Measurements from ENCODE around the gene HTR3B.

GRCh38 chr11:113867843-113868503 is 36.6 kb upstream of the HTR3B start:
- no peak for TF ChIP-seq TCF3 (IDR thresholded peaks at IDR 0.05; ENCODE audit: borderline replicate concordance, insufficient read depth, low read depth, low read length)
- TF ChIP-seq RAD21 (IDR thresholded peaks at IDR 0.05; ENCODE audit: insufficient read depth, low read depth, low read length), result no peak
- no peak for TF ChIP-seq USF2 (IDR thresholded peaks at IDR 0.05; ENCODE audit: borderline replicate concordance, low read depth, low read length)
- TF ChIP-seq REST (IDR thresholded peaks at IDR 0.05; ENCODE audit: low read depth, low read length), result no peak
- TF ChIP-seq SRF (IDR thresholded peaks at IDR 0.05; ENCODE audit: low read depth in 2 of 2, low read length in 2 of 2), result no peak
- TF ChIP-seq CEBPB (IDR thresholded peaks at IDR 0.05; ENCODE audit: borderline replicate concordance in 1 of 2, low read depth in 2 of 2, low read length in 2 of 2), result no peak
- no peak for TF ChIP-seq USF1 (IDR thresholded peaks at IDR 0.05; ENCODE audit: borderline replicate concordance, extremely low read length, insufficient read depth, low read depth, low read length)
- no peak for TF ChIP-seq SUZ12 (IDR thresholded peaks at IDR 0.05; ENCODE audit: unreplicated experiment)
- no peak for TF ChIP-seq POLR2A (IDR thresholded peaks at IDR 0.05; ENCODE audit: low read depth, low read length)
- no peak for TF ChIP-seq CTCF (IDR thresholded peaks at IDR 0.05 in 2 of 3, conservative IDR thresholded peaks at IDR 0.05 in 1 of 3; ENCODE audit: control insufficient read depth in 2 of 3, extremely low read depth in 1 of 3, insufficient read depth in 1 of 3, low read depth in 3 of 3, low read length in 3 of 3)
- no peak for TF ChIP-seq RCOR1 (conservative IDR thresholded peaks at IDR 0.05; ENCODE audit: low read depth, low read length)
- TF ChIP-seq NFIC (IDR thresholded peaks at IDR 0.05; ENCODE audit: low read depth, low read length), result no peak
- TF ChIP-seq CHD1 (IDR thresholded peaks at IDR 0.05; ENCODE audit: low read depth, low read length), result no peak

Measured in GM12878 (cell line).